ENCODE measurements around the gene RNF114. TPM values are rescaled to one million over a fixed set of nuclear protein-coding genes. Genes with fewer than 3 reads are reported as not detected.
"Not testable (repeated sequence)": the region's sequence is repeated elsewhere in the genome, so short reads cannot be mapped to it uniquely, and the experiment has no call there.

Gene RNF114
- total RNA-seq, 2 donors from 2014 or later: 82.0 to 181 TPM

DNA sequence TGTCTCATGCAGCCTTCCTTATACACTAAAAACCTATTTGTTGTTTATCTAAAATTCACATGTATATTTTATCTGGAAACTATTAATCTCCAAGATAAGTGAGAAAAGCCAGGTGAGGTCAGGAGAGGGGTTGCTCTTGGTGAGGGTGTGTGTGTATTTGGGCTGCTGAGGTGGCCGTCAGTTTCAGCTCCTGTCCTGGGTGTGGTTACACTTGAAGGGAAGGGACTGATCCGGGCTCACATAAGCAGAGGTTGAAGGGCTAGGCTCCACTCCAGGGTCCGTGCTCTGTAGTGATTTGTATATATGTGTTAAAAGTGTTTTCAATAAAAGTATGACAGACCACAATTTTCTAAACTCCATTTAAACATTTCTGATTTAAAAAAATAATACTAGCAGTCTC is 33.0 kb downstream of the RNF114 start:
- H3K27me3 ChIP-seq: no peaks in the 10 kb centered on the region
- peaks cover 20% of the 10 kb centered on the region for H3K4me1 ChIP-seq
- no peak for DNase-seq
- H3K27ac ChIP-seq: no peak overlapping the region
- H3K4me3 ChIP-seq: no peak overlapping the region
- no peaks in the 10 kb centered on the region for H3K9me3 ChIP-seq
- no peak for ATAC-seq
- WGBS, 2 donors: 52 to 58% methylated on average over 3 of the region's 3 CpGs
- intact Hi-C loops (cut with DNase I): no loop called here
- no peaks in the 10 kb centered on the region for H3K36me3 ChIP-seq (replicated peaks in 1 of 2; ENCODE audit: insufficient read depth in 1 of 2, low read depth in 2 of 2)
- TF ChIP-seq POLR2A (IDR thresholded peaks at IDR 0.05) (no peak), CTCF (IDR thresholded peaks at IDR 0.05) (no peak)

DNA sequence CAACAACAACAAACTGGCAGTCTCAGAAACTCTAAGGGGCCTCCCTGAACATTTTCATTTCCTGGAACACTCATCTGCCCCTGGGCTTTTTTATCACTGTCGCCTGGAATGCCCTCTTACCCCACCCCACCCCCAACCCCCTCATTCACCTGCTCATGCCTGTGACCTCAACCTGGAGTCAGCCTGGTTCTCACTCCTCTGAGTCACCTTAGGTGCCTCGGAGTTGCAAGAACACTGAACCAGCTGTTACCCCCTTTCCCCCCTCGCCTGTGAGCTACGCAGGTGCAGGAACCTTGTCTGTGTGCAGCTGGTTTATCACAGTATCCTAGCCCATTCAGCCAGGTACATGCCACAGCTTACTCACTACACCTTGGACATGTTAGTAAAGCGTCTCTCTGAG is 33.7 kb downstream of the RNF114 start:
- Histone ChIP-seq H3K27ac (no peak overlapping the region), H3K4me3 (no peak overlapping the region), H3K36me3 (replicated peaks in 1 of 2; ENCODE audit: insufficient read depth in 1 of 2, low read depth in 2 of 2) (no peaks in the 10 kb centered on the region), H3K4me1 (peaks cover 15% of the 10 kb centered on the region), H3K27me3 (no peaks in the 10 kb centered on the region), H3K9me3 (no peaks in the 10 kb centered on the region)
- intact Hi-C loops (cut with DNase I): no loop called here
- TF ChIP-seq POLR2A (IDR thresholded peaks at IDR 0.05): no peak
- TF ChIP-seq CTCF (IDR thresholded peaks at IDR 0.05): no peak
- ATAC-seq (no peak), DNase-seq (peak in 2 of 4 donors; percentile 42 to 47)
- whole genome bisulfite sequencing, 2 donors: 35 to 39% methylated on average over 5 of the region's 5 CpGs

DNA sequence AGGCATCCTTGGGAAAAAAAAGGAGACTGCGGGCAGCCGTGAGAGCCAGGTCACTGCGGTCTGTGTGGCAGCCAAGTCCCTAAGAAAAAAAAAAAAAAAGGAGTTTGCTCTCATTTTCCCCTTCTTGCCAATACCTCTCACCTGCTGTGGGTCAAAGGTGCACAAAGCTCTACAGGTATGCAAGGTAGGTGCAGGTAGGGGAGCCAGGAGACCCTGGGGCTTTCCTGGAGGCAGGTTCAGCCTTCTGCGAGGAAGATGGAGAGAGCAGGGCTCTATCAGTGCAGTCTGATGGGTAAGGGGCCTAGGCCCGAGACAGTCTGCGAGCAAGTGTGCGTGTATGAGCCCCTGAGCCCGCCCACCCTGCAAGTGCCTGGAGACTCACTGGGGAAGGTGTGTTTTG is 34.3 kb downstream of the RNF114 start:
- WGBS, 2 donors: 76 to 83% methylated on average over 8 of the region's 8 CpGs
- H3K27ac ChIP-seq: no peak overlapping the region
- intact Hi-C loops (cut with DNase I): no loop called here

GRCh38 chr20:49973981-49974380 is 37.8 kb downstream of the RNF114 start:
- intact Hi-C loops (cut with DNase I): no loop called here
- ATAC-seq (no peak), DNase-seq (no peak)
- no peak overlapping the region for H3K4me3 ChIP-seq
- H3K36me3 ChIP-seq (replicated peaks in 1 of 2; ENCODE audit: insufficient read depth in 1 of 2, low read depth in 2 of 2): no peaks in the 10 kb centered on the region
- no peak overlapping the region for H3K27ac ChIP-seq
- H3K4me1 ChIP-seq: peaks cover 3% of the 10 kb centered on the region
- H3K27me3 ChIP-seq: no peaks in the 10 kb centered on the region
- WGBS, 2 donors: 61 to 70% methylated on average over 4 of the region's 4 CpGs
- H3K9me3 ChIP-seq: no peaks in the 10 kb centered on the region
- TF ChIP-seq CTCF (IDR thresholded peaks at IDR 0.05) (no peak), POLR2A (IDR thresholded peaks at IDR 0.05) (no peak)

More for the DNA sequence above, 34.3 kb downstream of the RNF114 start:
- H3K4me3 ChIP-seq: no peak overlapping the region
- TF ChIP-seq POLR2A (IDR thresholded peaks at IDR 0.05) (no peak), CTCF (IDR thresholded peaks at IDR 0.05) (no peak)
- H3K4me1 ChIP-seq: peaks cover 10% of the 10 kb centered on the region
- no peaks in the 10 kb centered on the region for H3K9me3 ChIP-seq
- no peak for DNase-seq
- H3K27me3 ChIP-seq: no peaks in the 10 kb centered on the region
- ATAC-seq: no peak
- no peaks in the 10 kb centered on the region for H3K36me3 ChIP-seq (replicated peaks in 1 of 2; ENCODE audit: insufficient read depth in 1 of 2, low read depth in 2 of 2)

- Histone ChIP-seq H3K4me1 (peaks cover 7% of the 10 kb centered on the region), H3K4me3 (no peak overlapping the region), H3K27me3 (no peaks in the 10 kb centered on the region), H3K36me3 (replicated peaks in 1 of 2; ENCODE audit: insufficient read depth in 1 of 2, low read depth in 2 of 2) (no peaks in the 10 kb centered on the region), H3K9me3 (no peaks in the 10 kb centered on the region), H3K27ac (no peak overlapping the region)
- 29 to 30% methylated on average over 2 of the region's 2 CpGs for WGBS, 2 donors
- no peak for DNase-seq
- intact Hi-C loops (cut with DNase I): no loop called here
- TF ChIP-seq POLR2A (IDR thresholded peaks at IDR 0.05): no peak
- TF ChIP-seq CTCF (IDR thresholded peaks at IDR 0.05): no peak
- no peak for ATAC-seq
These were observed 40.3 kb downstream of the RNF114 start for GRCh38 chr20:49976542-49976941.

- ATAC-seq: not testable (repeated sequence)
These were observed 41.5 kb downstream of the RNF114 start for GRCh38 chr20:49977740-49978139.

More at GRCh38 chr20:49977740-49978139, 41.5 kb downstream of the RNF114 start:
- WGBS, 2 donors: 81 to 97% methylated on average over 2 of the region's 2 CpGs
- H3K36me3 ChIP-seq (replicated peaks in 1 of 2; ENCODE audit: insufficient read depth in 1 of 2, low read depth in 2 of 2); H3K9me3 ChIP-seq; H3K27me3 ChIP-seq; H3K27ac ChIP-seq; intact Hi-C loops (cut with DNase I); H3K4me3 ChIP-seq; DNase-seq: not testable (repeated sequence)
- H3K4me1 ChIP-seq: peaks cover 15% of the 10 kb centered on the region
